ENCODE measurements around the gene CPT1A.

GRCh38 chr11:68872216-68873003 is 30.7 kb upstream of the CPT1A start:
- TF ChIP-seq CTCF (conservative IDR thresholded peaks at IDR 0.05 in 1 of 2, IDR thresholded peaks at IDR 0.05 in 1 of 2; ENCODE audit: extremely low read depth in 1 of 2, insufficient read depth in 1 of 2, low read depth in 1 of 2, low read length in 2 of 2) (no peak), EZH2 (IDR thresholded peaks at IDR 0.05; ENCODE audit: borderline replicate concordance, low read length) (no peak)
